ENCODE results near the gene EEFSEC.

DNA sequence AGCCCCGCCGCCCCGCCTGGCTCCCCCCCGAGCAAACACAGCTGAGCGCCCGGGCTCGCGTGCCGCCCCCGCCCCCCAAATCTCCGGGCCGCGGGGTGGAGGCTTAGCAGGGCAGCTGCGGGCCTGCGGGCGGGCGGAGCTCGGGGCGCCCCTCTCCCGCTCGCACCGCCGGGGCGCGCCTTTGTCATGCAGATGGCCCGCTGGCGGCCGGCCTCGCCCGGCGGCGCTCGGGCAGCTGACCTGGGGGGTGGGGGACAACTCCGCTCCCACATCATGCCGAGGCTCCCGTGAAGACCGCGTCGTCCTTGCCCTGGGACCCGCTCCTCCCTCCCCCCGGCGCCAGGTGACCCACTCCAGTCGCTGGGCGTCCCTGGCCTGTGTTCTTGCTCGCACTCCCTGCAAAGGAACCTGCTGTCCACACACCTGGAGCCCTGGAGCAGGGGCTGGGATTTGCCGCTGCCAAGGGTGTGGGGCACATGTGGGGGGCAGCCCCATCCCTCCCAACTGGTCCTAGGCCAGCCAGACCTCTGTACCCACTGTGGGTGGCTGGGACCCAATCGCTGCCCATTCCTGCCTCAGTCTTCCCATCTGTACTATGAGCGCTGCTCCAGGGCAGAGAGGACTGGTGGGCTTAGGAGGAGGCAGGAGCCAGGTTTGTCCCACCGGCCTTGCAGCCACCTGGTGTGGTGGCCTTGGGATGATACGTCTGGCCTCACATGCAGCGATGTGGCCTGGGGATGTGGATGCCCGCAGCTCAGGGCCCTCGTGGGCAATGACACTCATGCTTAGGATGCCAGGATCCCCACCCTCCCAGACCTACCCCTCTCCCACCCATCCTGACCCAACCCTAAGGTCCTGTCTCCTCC is 279.9 kb downstream of the EEFSEC start:
- TF ChIP-seq, protein P1, sequence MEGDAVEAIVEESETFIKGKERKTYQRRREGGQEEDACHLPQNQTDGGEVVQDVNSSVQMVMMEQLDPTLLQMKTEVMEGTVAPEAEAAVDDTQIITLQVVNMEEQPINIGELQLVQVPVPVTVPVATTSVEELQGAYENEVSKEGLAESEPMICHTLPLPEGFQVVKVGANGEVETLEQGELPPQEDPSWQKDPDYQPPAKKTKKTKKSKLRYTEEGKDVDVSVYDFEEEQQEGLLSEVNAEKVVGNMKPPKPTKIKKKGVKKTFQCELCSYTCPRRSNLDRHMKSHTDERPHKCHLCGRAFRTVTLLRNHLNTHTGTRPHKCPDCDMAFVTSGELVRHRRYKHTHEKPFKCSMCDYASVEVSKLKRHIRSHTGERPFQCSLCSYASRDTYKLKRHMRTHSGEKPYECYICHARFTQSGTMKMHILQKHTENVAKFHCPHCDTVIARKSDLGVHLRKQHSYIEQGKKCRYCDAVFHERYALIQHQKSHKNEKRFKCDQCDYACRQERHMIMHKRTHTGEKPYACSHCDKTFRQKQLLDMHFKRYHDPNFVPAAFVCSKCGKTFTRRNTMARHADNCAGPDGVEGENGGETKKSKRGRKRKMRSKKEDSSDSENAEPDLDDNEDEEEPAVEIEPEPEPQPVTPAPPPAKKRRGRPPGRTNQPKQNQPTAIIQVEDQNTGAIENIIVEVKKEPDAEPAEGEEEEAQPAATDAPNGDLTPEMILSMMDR (IDR thresholded peaks at IDR 0.05; ENCODE audit: low read depth, low read length) = no peak
- TF ChIP-seq, protein P2, sequence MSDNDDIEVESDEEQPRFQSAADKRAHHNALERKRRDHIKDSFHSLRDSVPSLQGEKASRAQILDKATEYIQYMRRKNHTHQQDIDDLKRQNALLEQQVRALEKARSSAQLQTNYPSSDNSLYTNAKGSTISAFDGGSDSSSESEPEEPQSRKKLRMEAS (IDR thresholded peaks at IDR 0.05; ENCODE audit: low read depth, low read length) = no peak
- TF ChIP-seq POLR2A (IDR thresholded peaks at IDR 0.05; ENCODE audit: extremely low read depth, insufficient read length) (no peak), MYC (IDR thresholded peaks at IDR 0.05; ENCODE audit: low read depth, low read length) (no peak)

All from NB4 (cell line).